Smooth muscle cell (in vitro differentiated cells): ENCODE results near the gene EXOC4. TPM values are rescaled to one million over a fixed set of nuclear protein-coding genes. Genes with fewer than 3 reads are reported as not detected.

Source experiments
- DNase-seq: peaks from one replicate; lab custom pipeline; 2025; ENCODE audit not compliant: unreplicated experiment; lab: John Stamatoyannopoulos, UW
- H2AFZ ChIP-seq: fragments of 200-600 bp; sonication (generic); 2 replicates; pipeline ENCODE4 v1.6.0; 2016; ENCODE audit warnings: antibody characterized with exemption, low read depth, mild to moderate bottlenecking
- H3F3A ChIP-seq: fragments of 200-600 bp; sonication (generic); 2 replicates; pipeline ENCODE4 v1.6.0; 2017; ENCODE audit warnings: antibody characterized with exemption, low read depth
- H3K27ac ChIP-seq: fragments of 200-600 bp; sonication (generic); 2 replicates; pipeline ENCODE4 v1.5.1; 2016; ENCODE audit warnings: low read depth, mild to moderate bottlenecking
- H3K27me3 ChIP-seq: fragments of 200-600 bp; sonication (generic); 2 replicates; pipeline ENCODE4 v1.6.1; 2016; ENCODE audit warnings: low read depth, mild to moderate bottlenecking
- H3K36me3 ChIP-seq: fragments of 200-600 bp; sonication (generic); 2 replicates; pipeline ENCODE4 v1.5.1; 2016; ENCODE audit warnings: low read depth
- H3K4me1 ChIP-seq: fragments of 200-600 bp; sonication (generic); 2 replicates; pipeline ENCODE4 v1.5.1; 2016; ENCODE audit warnings: low read depth
- H3K4me2 ChIP-seq: fragments of 200-600 bp; sonication (generic); 2 replicates; pipeline ENCODE4 v1.6.0; 2016; ENCODE audit warnings: mild to moderate bottlenecking
- H3K4me3 ChIP-seq: fragments of 200-600 bp; sonication (generic); 2 replicates; pipeline ENCODE4 v1.5.1; 2016; ENCODE audit warnings: mild to moderate bottlenecking
- H3K79me2 ChIP-seq: fragments of 200-600 bp; sonication (generic); 2 replicates; pipeline ENCODE4 v1.6.0; 2016; ENCODE audit warnings: low read depth, mild to moderate bottlenecking
- H3K9ac ChIP-seq: fragments of 200-600 bp; sonication (generic); 2 replicates; pipeline ENCODE4 v1.6.0; 2016; ENCODE audit warnings: low read depth
- H3K9me3 ChIP-seq: fragments of 200-600 bp; sonication (generic); replicated peaks from 2 replicates; pipeline ENCODE4 v1.5.1; 2016; ENCODE audit warnings: low read depth
- H4K20me1 ChIP-seq: fragments of 200-600 bp; sonication (generic); 2 replicates; pipeline ENCODE4 v1.6.0; 2016; ENCODE audit warnings: low read depth
- CTCF ChIP-seq: fragments of 200-600 bp; sonication (generic); IDR thresholded peaks from 2 replicates; pipeline ENCODE4 v1.5.1; 2017; ENCODE audit warnings: borderline replicate concordance, mild to moderate bottlenecking, antibody characterized with exemption; ENCODE audit not compliant: insufficient read depth, poor library complexity, severe bottlenecking
- WGBS: methylation state at CpG from one replicate; pipeline ENCODE4 v1.1.7; 2016; ENCODE audit warnings: low lambda C conversion rate; 5-methylcytosine and 5-hydroxymethylcytosine counted together
- polyA plus RNA-seq: library from polyadenylated mRNA; unstranded; fragments of >200 nt; fragmentation: Nextera tagmentation; extraction: Ambion mirVana; gene quantifications from 2 replicates; pipeline ENCODE4 v1.2.1, GENCODE V29; 2016
- total RNA-seq: library from RNA; depleted of rRNA; stranded (reverse); fragments of >200 nt; gene quantifications from 2 replicates; pipeline ENCODE4 v1.2.3, GENCODE V29; 2014

The EXOC4 gene
- total and polyA plus RNA-seq, 2 experiments from 2014 or later, result 21.5 to 47.1 TPM

GRCh38 chr7:133822001-133822641 lies 569.2 kb downstream of the EXOC4 start:
- no peak for TF ChIP-seq CTCF
- Histone ChIP-seq H2AFZ (no peak overlapping the region), H3K9me3 (no peaks in the 10 kb centered on the region), H3K9ac (no peak overlapping the region), H3K4me3 (no peak overlapping the region), H3K27me3 (no peaks in the 10 kb centered on the region), H3K4me2 (no peak overlapping the region), H3K36me3 (peaks cover 5% of the 10 kb centered on the region), H3K79me2 (no peaks in the 10 kb centered on the region), H4K20me1 (no peaks in the 10 kb centered on the region), H3K4me1 (no peaks in the 10 kb centered on the region), H3K27ac (no peak overlapping the region), H3F3A (no peaks in the 10 kb centered on the region)
- whole genome bisulfite sequencing, result 63% methylated on average over 3 of the region's 3 CpGs
- DNase-seq, result no peak

- Histone ChIP-seq H3K9me3 (no peaks in the 10 kb centered on the region), H3K79me2 (no peaks in the 10 kb centered on the region), H3K4me1 (no peaks in the 10 kb centered on the region), H3K27ac (no peak overlapping the region), H3K36me3 (no peaks in the 10 kb centered on the region), H3K27me3 (no peaks in the 10 kb centered on the region), H3K4me3 (no peak overlapping the region), H3K4me2 (no peak overlapping the region), H2AFZ (no peak overlapping the region), H3F3A (no peaks in the 10 kb centered on the region), H4K20me1 (no peaks in the 10 kb centered on the region), H3K9ac (no peak overlapping the region)
- WGBS, result 97% methylated on average over 4 of the region's 4 CpGs
- no peak for DNase-seq
- no peak for TF ChIP-seq CTCF
These were observed 570.1 kb downstream of the EXOC4 start for GRCh38 chr7:133822868-133823552.

GRCh38 chr7:133824132-133824531 lies 571.3 kb downstream of the EXOC4 start:
- Histone ChIP-seq H3K4me1 (no peaks in the 10 kb centered on the region), H3K27ac (no peak overlapping the region), H3K4me3 (no peak overlapping the region), H3K79me2 (no peaks in the 10 kb centered on the region), H3K9me3 (no peaks in the 10 kb centered on the region), H2AFZ (no peak overlapping the region), H3K9ac (no peak overlapping the region), H3F3A (no peaks in the 10 kb centered on the region), H4K20me1 (no peaks in the 10 kb centered on the region), H3K36me3 (no peaks in the 10 kb centered on the region), H3K27me3 (no peaks in the 10 kb centered on the region), H3K4me2 (no peak overlapping the region)
- TF ChIP-seq CTCF, result no peak
- no peak for DNase-seq
- 93% methylated on average over 6 of the region's 6 CpGs for WGBS
